ENCODE data around the gene GCSAML. TPM values are rescaled to one million over a fixed set of nuclear protein-coding genes. Genes with fewer than 3 reads are reported as not detected.
"Not testable (repeated sequence)": the region's sequence is repeated elsewhere in the genome, so short reads cannot be mapped to it uniquely, and the experiment has no call there.

The GCSAML gene
- total RNA-seq: under 1 TPM; 0.29 to 0.60 TPM
- long read RNA-seq, donor 1: 0 reads
- long read RNA-seq, donor 2: 0 reads

GRCh38 chr1:247548769-247549182, at the start of gene GCSAML:
GCSAML (plus strand) TSS chr1:247549134; CDS start chr1:247549192, 58 bp downstream.
- no peak for DNase-seq (ENCODE audit: low spot score)
- intact Hi-C loops (cut with DNase I): no loop called here

- intact Hi-C loops (cut with DNase I): no loop called here
- no peak for DNase-seq (ENCODE audit: low spot score)
Observed at GRCh38 chr1:247500865-247501264, 48.1 kb upstream of the GCSAML start.

GRCh38 chr1:247506831-247507230, 42.1 kb upstream of the GCSAML start:
- intact Hi-C loops (cut with DNase I): no loop called here
- no peak for DNase-seq (ENCODE audit: low spot score)

GRCh38 chr1:247517795-247518612, 30.9 kb upstream of the GCSAML start:
- intact Hi-C loops (cut with DNase I): no loop called here
- no peak for DNase-seq (ENCODE audit: low spot score)

GRCh38 chr1:247518613-247518891, 30.4 kb upstream of the GCSAML start:
- intact Hi-C loops (cut with DNase I): no loop called here
- DNase-seq (ENCODE audit: low spot score): no peak

GRCh38 chr1:247521886-247522285, 27.0 kb upstream of the GCSAML start:
- intact Hi-C loops (cut with DNase I); DNase-seq (ENCODE audit: low spot score): not testable (repeated sequence)

GRCh38 chr1:247528812-247529474, 20.0 kb upstream of the GCSAML start:
- no peak for DNase-seq (ENCODE audit: low spot score)
- intact Hi-C loops (cut with DNase I): no loop called here

GRCh38 chr1:247529771-247530355, 19.1 kb upstream of the GCSAML start:
- DNase-seq (ENCODE audit: low spot score): no peak
- intact Hi-C loops (cut with DNase I): no loop called here

- DNase-seq (ENCODE audit: low spot score): no peak
- intact Hi-C loops (cut with DNase I): no loop called here
Observed at GRCh38 chr1:247530785-247531184, 18.1 kb upstream of the GCSAML start.

- no peak for DNase-seq (ENCODE audit: low spot score)
- intact Hi-C loops (cut with DNase I): no loop called here
Observed at GRCh38 chr1:247531937-247532336, 17.0 kb upstream of the GCSAML start.

GRCh38 chr1:247535402-247535801, 13.5 kb upstream of the GCSAML start:
- DNase-seq (ENCODE audit: low spot score): no peak
- intact Hi-C loops (cut with DNase I): no loop called here

GRCh38 chr1:247536340-247536739, 12.6 kb upstream of the GCSAML start, which contains the start of gene OR2C3:
OR2C3 (minus strand) TSS chr1:247536440; CDS start chr1:247532511, 3,929 bp downstream.
- DNase-seq (ENCODE audit: low spot score): no peak
- intact Hi-C loops (cut with DNase I): no loop called here

GRCh38 chr1:247538561-247538960, 10.4 kb upstream of the GCSAML start:
- intact Hi-C loops (cut with DNase I): no loop called here
- DNase-seq (ENCODE audit: low spot score): no peak

- intact Hi-C loops (cut with DNase I): no loop called here
- DNase-seq (ENCODE audit: low spot score): no peak
Observed at GRCh38 chr1:247539215-247539614, 9.7 kb upstream of the GCSAML start.

GRCh38 chr1:247540581-247540980, 8.4 kb upstream of the GCSAML start:
- intact Hi-C loops (cut with DNase I): no loop called here
- DNase-seq (ENCODE audit: low spot score): no peak

- DNase-seq (ENCODE audit: low spot score): no peak
- intact Hi-C loops (cut with DNase I): no loop called here
Observed at GRCh38 chr1:247542811-247543210, 6.1 kb upstream of the GCSAML start.

GRCh38 chr1:247548092-247548491, 842 bp upstream of the GCSAML start:
- intact Hi-C loops (cut with DNase I): no loop called here
- no peak for DNase-seq (ENCODE audit: low spot score)

- no peak for DNase-seq (ENCODE audit: low spot score)
- intact Hi-C loops (cut with DNase I): no loop called here
Observed at GRCh38 chr1:247551721-247552120, 2.8 kb downstream of the GCSAML start.

GRCh38 chr1:247552231-247552630, 3.3 kb downstream of the GCSAML start:
- intact Hi-C loops (cut with DNase I): no loop called here
- DNase-seq (ENCODE audit: low spot score): no peak

- intact Hi-C loops (cut with DNase I): no loop called here
- no peak for DNase-seq (ENCODE audit: low spot score)
Observed at GRCh38 chr1:247557926-247558674, 9.2 kb downstream of the GCSAML start.
